ENCODE measurements around the gene DUSP5.

DNA sequence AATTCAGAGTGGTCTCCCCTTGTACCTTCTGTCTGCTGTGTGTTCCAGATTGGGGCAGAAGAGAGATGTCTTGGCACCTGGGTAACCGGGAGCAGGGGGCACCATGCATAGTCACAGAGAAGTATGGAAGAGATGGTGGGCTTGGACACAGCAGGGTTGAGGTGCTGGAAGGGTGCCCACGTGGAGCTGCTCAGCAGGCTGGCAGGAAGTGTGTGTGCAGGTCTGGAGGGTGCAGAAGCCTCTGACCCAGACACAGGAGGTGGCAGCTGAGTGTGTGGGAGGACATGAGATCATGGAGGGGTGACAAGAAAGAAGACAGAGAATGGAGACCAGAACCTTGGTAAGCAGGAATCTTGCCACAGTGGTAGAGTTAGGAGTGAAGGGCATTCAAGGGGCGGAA lies 42.3 kb upstream of the DUSP5 start:
- TF ChIP-seq, protein P1, sequence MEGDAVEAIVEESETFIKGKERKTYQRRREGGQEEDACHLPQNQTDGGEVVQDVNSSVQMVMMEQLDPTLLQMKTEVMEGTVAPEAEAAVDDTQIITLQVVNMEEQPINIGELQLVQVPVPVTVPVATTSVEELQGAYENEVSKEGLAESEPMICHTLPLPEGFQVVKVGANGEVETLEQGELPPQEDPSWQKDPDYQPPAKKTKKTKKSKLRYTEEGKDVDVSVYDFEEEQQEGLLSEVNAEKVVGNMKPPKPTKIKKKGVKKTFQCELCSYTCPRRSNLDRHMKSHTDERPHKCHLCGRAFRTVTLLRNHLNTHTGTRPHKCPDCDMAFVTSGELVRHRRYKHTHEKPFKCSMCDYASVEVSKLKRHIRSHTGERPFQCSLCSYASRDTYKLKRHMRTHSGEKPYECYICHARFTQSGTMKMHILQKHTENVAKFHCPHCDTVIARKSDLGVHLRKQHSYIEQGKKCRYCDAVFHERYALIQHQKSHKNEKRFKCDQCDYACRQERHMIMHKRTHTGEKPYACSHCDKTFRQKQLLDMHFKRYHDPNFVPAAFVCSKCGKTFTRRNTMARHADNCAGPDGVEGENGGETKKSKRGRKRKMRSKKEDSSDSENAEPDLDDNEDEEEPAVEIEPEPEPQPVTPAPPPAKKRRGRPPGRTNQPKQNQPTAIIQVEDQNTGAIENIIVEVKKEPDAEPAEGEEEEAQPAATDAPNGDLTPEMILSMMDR (IDR thresholded peaks at IDR 0.05; ENCODE audit: control extremely low read depth in 1 of 3, insufficient read depth in 1 of 3, low read depth in 1 of 3, low read length in 3 of 3), result no peak
- TF ChIP-seq NRF1 (IDR thresholded peaks at IDR 0.05; ENCODE audit: low read depth, low read length) (no peak), BACH1 (IDR thresholded peaks at IDR 0.05; ENCODE audit: low read length) (no peak), POLR2A (IDR thresholded peaks at IDR 0.05; ENCODE audit: control extremely low read depth in 1 of 2, low read depth in 2 of 2, low read length in 2 of 2) (no peak), JUN (IDR thresholded peaks at IDR 0.05; ENCODE audit: low read depth, low read length) (no peak), BRCA1 (IDR thresholded peaks at IDR 0.05; ENCODE audit: low read depth, low read length) (no peak), TAF1 (IDR thresholded peaks at IDR 0.05; ENCODE audit: low read depth, low read length) (no peak), TCF12 (IDR thresholded peaks at IDR 0.05; ENCODE audit: low read depth, low read length) (no peak), BCL11A (IDR thresholded peaks at IDR 0.05; ENCODE audit: low read depth in 2 of 2, low read length in 2 of 2) (no peak), TBP (IDR thresholded peaks at IDR 0.05; ENCODE audit: low read depth, low read length) (no peak)
- TF ChIP-seq, protein P2, sequence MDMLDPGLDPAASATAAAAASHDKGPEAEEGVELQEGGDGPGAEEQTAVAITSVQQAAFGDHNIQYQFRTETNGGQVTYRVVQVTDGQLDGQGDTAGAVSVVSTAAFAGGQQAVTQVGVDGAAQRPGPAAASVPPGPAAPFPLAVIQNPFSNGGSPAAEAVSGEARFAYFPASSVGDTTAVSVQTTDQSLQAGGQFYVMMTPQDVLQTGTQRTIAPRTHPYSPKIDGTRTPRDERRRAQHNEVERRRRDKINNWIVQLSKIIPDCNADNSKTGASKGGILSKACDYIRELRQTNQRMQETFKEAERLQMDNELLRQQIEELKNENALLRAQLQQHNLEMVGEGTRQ (IDR thresholded peaks at IDR 0.05; ENCODE audit: low read length), result no peak
